ENCODE measurements around the gene ARIH1. TPM values are rescaled to one million over a fixed set of nuclear protein-coding genes. Genes with fewer than 3 reads are reported as not detected.

The ARIH1 gene
- polyA plus RNA-seq, 3 donors = 13.5 to 47.2 (median 14.4) TPM

GRCh38 chr15:72592097-72592496 lies 118.0 kb downstream of the ARIH1 start:
- intact Hi-C loops (cut with micrococcal nuclease) = no loop called here
- Histone ChIP-seq H3K4me1 (ENCODE audit: control insufficient read depth in 1 of 2, insufficient read depth in 2 of 2, low read length in 2 of 2) (no peaks in the 10 kb centered on the region), H3K36me3 (replicated peaks in 1 of 2; ENCODE audit: control insufficient read depth in 1 of 2, insufficient read depth in 2 of 2, low read length in 2 of 2) (peaks cover 2 to 4% of the 10 kb centered on the region in 2 donors), H3K9ac (ENCODE audit: insufficient read depth, low read length, poor library complexity, severe bottlenecking) (no peak overlapping the region), H3K4me2 (replicated peaks; ENCODE audit: extremely low read depth, low read length, poor library complexity, severe bottlenecking) (no peak overlapping the region), H3K9me3 (replicated peaks in 1 of 2; ENCODE audit: control insufficient read depth in 1 of 2, insufficient read depth in 1 of 2, low read length in 2 of 2) (no peaks in the 10 kb centered on the region), H4K20me1 (ENCODE audit: insufficient read depth, low read length) (no peaks in the 10 kb centered on the region), H3K4me3 (replicated peaks in 1 of 3; ENCODE audit: low read depth in 2 of 3, low read length in 3 of 3) (no peak overlapping the region), H3K79me2 (ENCODE audit: insufficient read depth, low read length) (no peaks in the 10 kb centered on the region), H2AFZ (ENCODE audit: insufficient read depth, low read depth, low read length, poor library complexity, severe bottlenecking) (no peak overlapping the region), H3K27ac (ENCODE audit: low read depth in 1 of 2, low read length in 2 of 2) (no peak overlapping the region), H3K27me3 (ENCODE audit: control insufficient read depth in 2 of 2, insufficient read depth in 2 of 2, low read length in 2 of 2) (no peaks in the 10 kb centered on the region)
- no peak for DNase-seq
- no CpG with 5 or more reads among the region's 2 CpGs for WGBS (ENCODE audit: insufficient coverage)
- no peaks in the 10 kb centered on the region for H3K4me1 Mint-ChIP-seq
- H3K9me3 Mint-ChIP-seq = no peaks in the 10 kb centered on the region
- no peak overlapping the region for H3K4me3 Mint-ChIP-seq
- peaks cover 3 to 9% of the 10 kb centered on the region in 2 donors for H3K36me3 Mint-ChIP-seq
- no peak overlapping the region for H3K27ac Mint-ChIP-seq
- no peak for TF ChIP-seq CTCF (IDR thresholded peaks at IDR 0.05)
- H3K27me3 Mint-ChIP-seq (ENCODE audit: low read depth in 3 of 3) = peaks cover 0 to 2% (median 0%) of the 10 kb centered on the region in 3 donors

GRCh38 chr15:72592676-72593075 lies 118.5 kb downstream of the ARIH1 start:
- no peaks in the 10 kb centered on the region for H3K9me3 ChIP-seq (replicated peaks in 1 of 2; ENCODE audit: control insufficient read depth in 1 of 2, insufficient read depth in 1 of 2, low read length in 2 of 2)
- no peak for DNase-seq
- peaks cover 2% of the 10 kb centered on the region in 2 donors for H3K36me3 ChIP-seq (replicated peaks in 1 of 2; ENCODE audit: control insufficient read depth in 1 of 2, insufficient read depth in 2 of 2, low read length in 2 of 2)
- Mint-ChIP-seq H3K36me3 (peaks cover 0 to 4% of the 10 kb centered on the region in 2 donors), H3K27me3 (ENCODE audit: low read depth in 3 of 3) (peaks cover 0 to 2% (median 0%) of the 10 kb centered on the region in 3 donors), H3K4me3 (no peak overlapping the region), H3K27ac (no peak overlapping the region), H3K9me3 (no peaks in the 10 kb centered on the region), H3K4me1 (no peaks in the 10 kb centered on the region)
- no peak overlapping the region for H3K27ac ChIP-seq (ENCODE audit: low read depth in 1 of 2, low read length in 2 of 2)
- no peaks in the 10 kb centered on the region for H3K4me1 ChIP-seq (ENCODE audit: control insufficient read depth in 1 of 2, insufficient read depth in 2 of 2, low read length in 2 of 2)
- H3K4me2 ChIP-seq (replicated peaks; ENCODE audit: extremely low read depth, low read length, poor library complexity, severe bottlenecking) = no peak overlapping the region
- H2AFZ ChIP-seq (ENCODE audit: insufficient read depth, low read depth, low read length, poor library complexity, severe bottlenecking) = no peak overlapping the region
- intact Hi-C loops (cut with micrococcal nuclease) = no loop called here
- WGBS (ENCODE audit: insufficient coverage) = no CpG with 5 or more reads among the region's 2 CpGs
- H3K4me3 ChIP-seq (replicated peaks in 1 of 3; ENCODE audit: low read depth in 2 of 3, low read length in 3 of 3) = no peak overlapping the region
- no peak for TF ChIP-seq CTCF (IDR thresholded peaks at IDR 0.05)
- no peaks in the 10 kb centered on the region for H3K27me3 ChIP-seq (ENCODE audit: control insufficient read depth in 2 of 2, insufficient read depth in 2 of 2, low read length in 2 of 2)
- no peaks in the 10 kb centered on the region for H4K20me1 ChIP-seq (ENCODE audit: insufficient read depth, low read length)
- H3K9ac ChIP-seq (ENCODE audit: insufficient read depth, low read length, poor library complexity, severe bottlenecking) = no peak overlapping the region
- H3K79me2 ChIP-seq (ENCODE audit: insufficient read depth, low read length) = no peaks in the 10 kb centered on the region

Measured in CD14-positive monocyte (primary cell).